Activated T-cell treated with anti-CD3 and anti-CD28 coated beads, Interleukin-2, amount 50 U/mL, for 24 hours (primary cell): ENCODE measurements around the gene DARS1.

Experiments used
- DNase-seq: peaks from one replicate; pipeline ENCODE4 v3.0.0-alpha.2; 2020
- H3K27ac Mint-ChIP-seq: 2 replicates; pipeline ENCODE4 v1.8.0; 2020; ENCODE audit warnings: mild to moderate bottlenecking, mixed read lengths
- H3K27me3 Mint-ChIP-seq: 2 replicates; pipeline ENCODE4 v1.8.0; 2020; ENCODE audit warnings: mixed read lengths
- H3K36me3 Mint-ChIP-seq: 2 replicates; pipeline ENCODE4 v1.8.0; 2020; ENCODE audit warnings: low read depth, mixed read lengths
- H3K4me1 Mint-ChIP-seq: 2 replicates; pipeline ENCODE4 v1.8.0; 2020; ENCODE audit warnings: low read depth, mixed read lengths
- H3K4me3 Mint-ChIP-seq: 2 replicates; pipeline ENCODE4 v1.8.0; 2020; ENCODE audit warnings: mild to moderate bottlenecking, moderate library complexity, mixed read lengths
- H3K9me3 Mint-ChIP-seq: 2 replicates; pipeline ENCODE4 v1.8.0; 2020; ENCODE audit warnings: mixed read lengths

DARS1 gene

DNA sequence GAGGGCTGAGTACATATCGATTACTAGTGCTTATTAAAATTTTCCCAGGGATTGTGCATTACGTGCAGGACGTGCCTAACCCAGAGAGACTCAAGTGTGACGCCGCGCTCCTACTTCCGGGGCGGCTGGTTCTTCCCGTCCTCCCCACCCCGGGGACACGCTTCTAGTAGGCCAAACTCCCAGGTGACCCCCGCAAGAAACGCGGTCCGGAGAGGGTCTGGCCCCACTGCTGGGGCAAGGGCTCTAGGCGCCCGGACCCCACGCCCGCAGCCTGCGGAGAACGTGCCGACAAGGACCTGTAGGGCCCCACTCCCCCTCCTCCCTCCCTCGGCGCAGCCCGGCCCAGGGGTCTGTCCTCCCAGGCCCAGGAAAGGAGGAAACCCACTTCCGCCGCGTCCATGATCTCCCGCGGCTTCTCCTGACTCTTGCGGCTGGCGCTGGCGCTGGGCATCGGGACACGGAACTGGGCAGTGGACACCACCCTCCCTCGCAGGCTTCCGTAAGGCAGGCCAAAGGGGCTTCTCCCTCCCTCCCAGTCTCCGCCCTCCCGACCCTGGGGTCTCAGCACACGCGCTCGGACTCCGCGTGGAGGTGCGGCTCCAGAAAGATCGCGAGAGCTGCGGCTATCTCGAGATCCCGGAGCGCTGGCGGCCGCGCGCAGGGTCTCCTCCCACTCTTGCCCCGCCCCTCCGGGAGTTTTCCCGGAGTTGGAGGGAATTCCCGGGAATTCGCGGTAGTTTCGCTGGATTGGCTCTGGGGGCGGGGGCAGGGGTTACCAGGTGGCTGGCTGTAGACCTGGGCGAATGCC lies at the start of gene DARS1:
TSS of gene DARS1 (minus strand) at position 609 of the 808 bp plus-strand sequence. CDS start at position 451, 158 bp downstream.
- H3K27me3 Mint-ChIP-seq: no peaks in the 10 kb centered on the region
- peaks cover 51% of the 10 kb centered on the region for H3K4me1 Mint-ChIP-seq
- peaks cover 45% of the 10 kb centered on the region for H3K36me3 Mint-ChIP-seq

DNA sequence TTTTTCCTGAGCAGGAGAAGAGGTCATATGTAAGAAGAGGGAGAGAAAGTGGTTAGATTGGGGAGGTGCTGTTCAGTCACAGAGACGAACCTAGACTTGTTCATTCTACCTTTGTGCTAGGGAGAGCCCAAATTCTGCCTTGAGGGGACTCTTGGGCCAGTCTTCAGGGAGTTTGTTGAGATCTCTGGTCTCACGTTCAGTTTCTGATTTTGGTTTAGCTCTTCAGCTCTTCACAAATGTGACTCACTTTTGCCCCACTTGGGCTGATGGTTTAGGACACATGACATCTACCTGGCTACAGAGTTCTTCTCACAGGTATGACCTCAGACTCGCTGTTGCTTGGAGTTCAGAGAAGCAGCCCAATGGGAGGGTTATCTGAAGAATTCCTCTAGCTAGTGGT lies 49.2 kb upstream of the DARS1 start:
- Mint-ChIP-seq H3K27me3 (no peaks in the 10 kb centered on the region), H3K4me1 (peaks cover 3% of the 10 kb centered on the region), H3K36me3 (no peaks in the 10 kb centered on the region), H3K27ac (no peak overlapping the region), H3K9me3 (no peaks in the 10 kb centered on the region), H3K4me3 (no peak overlapping the region)
- DNase-seq: no peak

More for the DNA sequence above, at the start of gene DARS1:
- DNase-seq: peak; percentile 90
- peak within 1 kb of the TSS; percentile 93 for H3K4me3 Mint-ChIP-seq
- peak within 1 kb of the TSS; percentile 99 for H3K27ac Mint-ChIP-seq
- no peaks in the 10 kb centered on the region for H3K9me3 Mint-ChIP-seq

DNA sequence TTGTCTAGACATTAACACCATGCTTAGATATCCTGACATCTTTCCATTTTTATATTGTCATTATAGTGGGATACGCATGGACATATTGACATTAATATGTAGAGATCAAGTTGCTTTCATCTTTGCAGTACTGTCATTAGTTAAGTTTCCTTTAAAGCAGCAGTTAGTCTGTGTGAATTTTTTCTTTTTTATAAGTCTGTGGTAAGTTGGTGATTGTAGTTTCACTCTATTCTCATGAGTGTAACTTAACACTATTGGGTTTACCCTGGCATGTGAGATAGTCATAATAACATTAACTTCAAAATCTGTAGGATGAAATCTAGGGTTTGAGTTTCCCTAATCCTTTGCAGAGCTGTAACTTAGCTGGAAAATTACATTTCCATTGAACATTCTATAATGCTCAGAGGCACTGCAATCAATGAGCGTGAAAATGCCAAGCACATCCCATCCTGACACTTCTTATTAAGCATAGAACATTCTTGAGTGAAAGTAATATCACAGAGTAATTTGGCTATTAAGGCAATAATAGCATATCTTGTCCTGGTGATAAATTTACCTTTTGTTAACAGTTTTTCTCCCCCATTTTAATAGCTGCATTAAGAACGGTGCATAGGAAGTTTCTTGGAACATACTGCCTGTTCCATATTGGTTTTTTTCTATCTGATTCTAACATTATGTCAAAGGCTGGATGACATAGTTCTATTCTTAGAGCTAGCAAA lies 47.5 kb upstream of the DARS1 start:
- no peak for DNase-seq
- no peak overlapping the region for H3K4me3 Mint-ChIP-seq
- no peak overlapping the region for H3K27ac Mint-ChIP-seq
- H3K36me3 Mint-ChIP-seq: no peaks in the 10 kb centered on the region
- H3K27me3 Mint-ChIP-seq: no peaks in the 10 kb centered on the region
- peaks cover 3% of the 10 kb centered on the region for H3K4me1 Mint-ChIP-seq
- no peaks in the 10 kb centered on the region for H3K9me3 Mint-ChIP-seq

DNA sequence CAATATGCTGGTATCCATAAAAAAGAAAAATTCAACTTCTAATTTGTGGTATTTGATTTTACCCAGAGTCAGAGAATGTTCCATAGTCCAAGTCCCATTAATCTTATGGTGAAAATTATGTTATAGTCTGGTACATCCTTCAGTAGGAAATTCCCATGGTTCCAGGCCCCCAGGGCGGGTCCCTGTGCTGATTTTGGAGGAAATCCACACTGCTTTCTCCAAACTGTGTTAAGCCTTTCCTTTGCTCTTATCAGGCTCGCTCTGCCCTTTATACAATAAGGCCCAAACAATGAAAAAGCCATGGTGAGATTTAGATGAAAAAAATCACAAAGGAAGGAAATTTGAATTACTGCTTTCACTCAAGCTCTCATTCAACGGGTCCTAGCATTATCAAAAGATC lies 46.8 kb upstream of the DARS1 start:
- H3K27ac Mint-ChIP-seq: no peak overlapping the region
- H3K9me3 Mint-ChIP-seq: no peaks in the 10 kb centered on the region
- no peaks in the 10 kb centered on the region for H3K27me3 Mint-ChIP-seq
- no peaks in the 10 kb centered on the region for H3K36me3 Mint-ChIP-seq
- no peak for DNase-seq
- no peak overlapping the region for H3K4me3 Mint-ChIP-seq
- peaks cover 3% of the 10 kb centered on the region for H3K4me1 Mint-ChIP-seq

DNA sequence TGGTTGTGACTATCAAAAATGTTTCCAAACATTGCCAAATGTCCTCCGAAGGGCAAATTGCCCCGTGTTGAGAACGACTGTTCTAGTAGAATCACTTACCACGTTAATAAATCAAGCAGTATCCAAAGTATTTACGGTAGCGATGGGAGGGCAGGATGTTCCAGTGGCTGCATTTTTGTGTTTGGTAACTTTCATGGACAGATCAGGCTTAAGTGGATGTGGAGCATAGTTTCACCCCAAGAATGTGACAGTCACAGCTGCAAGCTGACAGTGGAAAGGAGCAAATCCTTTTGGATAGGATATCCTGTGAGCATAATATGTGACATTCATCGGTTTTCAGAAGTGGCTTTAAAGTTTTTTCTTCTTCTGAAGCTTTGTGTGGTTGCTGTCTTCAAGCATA lies 46.3 kb upstream of the DARS1 start:
- no peaks in the 10 kb centered on the region for H3K9me3 Mint-ChIP-seq
- H3K27ac Mint-ChIP-seq: no peak overlapping the region
- H3K4me1 Mint-ChIP-seq: peaks cover 3% of the 10 kb centered on the region
- no peak overlapping the region for H3K4me3 Mint-ChIP-seq
- H3K27me3 Mint-ChIP-seq: no peaks in the 10 kb centered on the region
- DNase-seq: no peak
- H3K36me3 Mint-ChIP-seq: no peaks in the 10 kb centered on the region

DNA sequence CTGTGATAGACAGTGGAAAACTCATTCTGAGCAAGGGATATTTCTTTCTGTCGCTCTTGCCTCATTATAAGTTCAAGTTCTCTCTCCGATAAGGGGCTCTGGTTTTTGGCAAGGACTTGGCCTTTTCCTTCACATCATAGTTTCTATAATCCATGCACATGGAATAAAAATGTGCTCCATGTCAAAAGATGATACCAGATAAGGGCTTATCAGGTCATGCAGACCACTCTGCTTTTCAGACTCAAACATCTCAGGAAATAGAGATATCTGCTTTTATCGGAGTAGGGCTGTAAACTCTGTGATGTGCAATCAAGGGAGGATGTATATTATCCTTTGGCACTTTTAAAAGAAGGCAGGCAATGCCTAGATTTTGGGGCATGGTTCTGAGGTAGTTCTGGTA lies 45.0 kb upstream of the DARS1 start:
- Mint-ChIP-seq H3K36me3 (no peaks in the 10 kb centered on the region), H3K27me3 (no peaks in the 10 kb centered on the region), H3K9me3 (no peaks in the 10 kb centered on the region), H3K4me1 (peaks cover 9% of the 10 kb centered on the region), H3K27ac (no peak overlapping the region), H3K4me3 (no peak overlapping the region)
- DNase-seq: no peak

DNA sequence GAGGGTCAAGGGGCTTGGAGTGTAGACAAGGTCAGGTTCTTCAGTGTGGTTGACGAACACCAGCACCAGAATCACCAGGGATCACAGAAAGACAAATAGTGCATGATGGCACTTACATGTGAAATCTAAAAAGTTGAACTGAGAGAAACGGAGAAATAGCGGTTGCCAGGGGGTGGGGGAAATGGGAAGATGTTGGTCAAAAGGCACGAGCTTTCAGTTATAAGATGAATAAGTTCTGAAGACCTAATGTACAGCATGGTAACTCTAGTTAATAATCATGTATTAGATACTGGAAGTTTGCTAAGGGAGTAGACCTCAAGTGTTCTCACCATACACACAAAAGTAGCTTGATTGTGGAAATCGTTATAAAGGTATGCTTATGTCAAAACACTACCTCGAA lies 43.7 kb upstream of the DARS1 start:
- Mint-ChIP-seq H3K27me3 (no peaks in the 10 kb centered on the region), H3K36me3 (no peaks in the 10 kb centered on the region), H3K27ac (no peak overlapping the region), H3K4me3 (no peak overlapping the region), H3K9me3 (no peaks in the 10 kb centered on the region), H3K4me1 (peaks cover 14% of the 10 kb centered on the region)
- no peak for DNase-seq

DNA sequence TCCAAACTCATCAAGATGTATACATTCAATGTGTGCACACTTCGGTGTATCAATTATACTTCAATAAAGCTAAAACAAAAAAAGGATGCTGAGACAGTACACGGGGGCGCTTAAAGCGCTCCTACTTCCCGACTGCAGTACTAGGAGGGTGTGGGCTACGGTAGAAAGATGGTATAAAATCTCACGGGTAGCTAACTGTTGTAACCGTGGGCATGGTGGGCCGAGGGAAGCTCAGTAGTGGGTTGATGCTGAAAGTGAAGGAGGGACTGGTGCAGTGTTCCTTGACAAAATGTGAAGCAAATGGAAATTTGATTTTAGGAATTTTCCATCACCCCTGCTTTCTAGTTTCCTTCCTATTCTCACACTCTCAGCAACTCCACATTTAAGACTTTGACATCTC lies 42.6 kb upstream of the DARS1 start:
- H3K4me3 Mint-ChIP-seq: no peak overlapping the region
- H3K36me3 Mint-ChIP-seq: no peaks in the 10 kb centered on the region
- DNase-seq: no peak
- no peak overlapping the region for H3K27ac Mint-ChIP-seq
- peaks cover 14% of the 10 kb centered on the region for H3K4me1 Mint-ChIP-seq
- H3K27me3 Mint-ChIP-seq: no peaks in the 10 kb centered on the region
- no peaks in the 10 kb centered on the region for H3K9me3 Mint-ChIP-seq

DNA sequence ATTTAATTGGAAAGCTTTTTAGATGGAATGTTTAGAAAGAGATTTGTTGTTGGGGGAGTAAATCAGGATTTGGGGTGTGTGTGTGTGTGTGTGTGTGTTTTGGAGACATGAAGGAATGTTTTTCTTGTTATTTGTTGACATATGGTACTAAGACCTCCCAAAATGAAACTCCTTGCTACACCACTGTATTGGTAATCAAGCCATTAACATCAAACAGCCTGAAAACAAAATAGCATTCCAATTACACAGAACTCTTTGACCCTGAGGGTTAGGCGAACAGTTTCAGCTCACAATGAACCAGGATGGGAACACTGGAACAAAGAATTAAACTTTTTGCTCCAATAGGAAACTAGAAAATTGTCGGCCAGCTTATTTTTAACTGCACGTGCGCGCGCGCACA lies 41.7 kb upstream of the DARS1 start:
- Mint-ChIP-seq H3K36me3 (no peaks in the 10 kb centered on the region), H3K4me1 (peaks cover 12% of the 10 kb centered on the region), H3K4me3 (no peak overlapping the region), H3K27me3 (no peaks in the 10 kb centered on the region), H3K27ac (no peak overlapping the region), H3K9me3 (no peaks in the 10 kb centered on the region)
- DNase-seq: no peak

DNA sequence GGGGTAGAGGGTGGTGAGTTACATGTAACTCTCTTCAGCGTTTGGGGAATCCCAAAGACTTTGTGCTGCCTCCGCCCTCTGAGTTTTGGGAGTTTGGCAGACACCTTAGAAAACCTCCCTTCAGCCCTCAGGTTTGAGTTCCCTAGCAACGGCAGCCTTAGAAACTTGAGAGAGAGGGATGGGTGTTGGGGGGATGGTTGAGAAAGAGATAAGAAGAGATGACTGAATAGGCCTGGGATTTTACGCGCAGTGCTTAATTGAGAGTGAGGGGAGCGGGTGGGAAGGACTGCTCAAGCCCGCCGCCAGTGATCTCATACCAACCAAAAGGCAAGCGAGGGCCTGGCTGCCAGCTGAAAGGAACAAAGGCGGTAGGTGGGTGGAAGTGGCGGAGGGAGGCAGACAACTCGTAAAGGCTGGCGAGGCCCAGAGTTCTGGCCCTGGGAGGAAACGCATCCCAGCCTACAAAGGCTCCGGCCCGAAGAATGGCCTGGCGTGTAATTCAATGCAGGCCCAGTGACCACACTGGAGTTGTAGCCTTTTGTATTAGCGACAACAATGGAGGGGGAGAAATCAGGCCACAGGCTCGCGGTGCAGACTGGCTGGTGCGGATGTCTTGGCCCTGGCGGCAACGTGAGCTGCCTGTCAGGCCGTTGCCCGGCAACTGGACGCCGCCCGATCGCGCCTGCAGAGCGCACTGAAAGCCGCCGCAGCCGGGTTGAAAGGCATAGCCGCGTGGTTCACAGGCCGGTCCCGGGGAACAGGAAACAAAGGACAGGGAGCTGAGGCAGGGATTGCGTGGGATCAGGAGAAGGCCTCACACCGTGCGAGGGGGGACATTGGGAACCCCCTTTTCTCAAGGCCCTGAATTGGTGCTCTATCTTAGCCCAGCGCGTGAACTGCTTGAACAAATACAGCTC lies 39.9 kb upstream of the DARS1 start:
- peak; percentile 58 for DNase-seq
- H3K36me3 Mint-ChIP-seq: no peaks in the 10 kb centered on the region
- H3K27me3 Mint-ChIP-seq: no peaks in the 10 kb centered on the region
- H3K4me1 Mint-ChIP-seq: peaks cover 12% of the 10 kb centered on the region
- no peak overlapping the region for H3K27ac Mint-ChIP-seq
- H3K4me3 Mint-ChIP-seq: peak overlapping the region; percentile 8
- no peaks in the 10 kb centered on the region for H3K9me3 Mint-ChIP-seq

DNA sequence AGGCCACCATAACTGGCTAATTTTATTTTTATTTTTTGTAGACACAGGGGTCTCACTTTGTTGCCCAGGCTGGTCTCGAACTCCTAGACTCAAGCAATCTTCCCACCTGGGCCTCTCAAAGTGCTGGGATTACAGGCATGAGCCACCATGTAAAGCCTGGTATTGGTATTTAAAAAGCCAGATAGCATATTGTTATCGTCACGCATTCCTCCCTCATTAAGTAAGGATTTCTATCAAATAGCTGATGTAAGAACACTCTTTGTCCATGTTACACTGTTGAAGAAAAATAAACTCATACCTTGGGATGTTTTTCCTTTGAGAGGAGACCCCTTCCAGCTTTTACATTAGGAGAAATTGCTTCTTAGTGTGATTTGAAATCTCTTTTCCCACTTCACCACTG lies 39.2 kb upstream of the DARS1 start:
- no peak overlapping the region for H3K4me3 Mint-ChIP-seq
- no peak overlapping the region for H3K27ac Mint-ChIP-seq
- no peak for DNase-seq
- no peaks in the 10 kb centered on the region for H3K9me3 Mint-ChIP-seq
- H3K27me3 Mint-ChIP-seq: no peaks in the 10 kb centered on the region
- H3K36me3 Mint-ChIP-seq: no peaks in the 10 kb centered on the region
- H3K4me1 Mint-ChIP-seq: peaks cover 12% of the 10 kb centered on the region

DNA sequence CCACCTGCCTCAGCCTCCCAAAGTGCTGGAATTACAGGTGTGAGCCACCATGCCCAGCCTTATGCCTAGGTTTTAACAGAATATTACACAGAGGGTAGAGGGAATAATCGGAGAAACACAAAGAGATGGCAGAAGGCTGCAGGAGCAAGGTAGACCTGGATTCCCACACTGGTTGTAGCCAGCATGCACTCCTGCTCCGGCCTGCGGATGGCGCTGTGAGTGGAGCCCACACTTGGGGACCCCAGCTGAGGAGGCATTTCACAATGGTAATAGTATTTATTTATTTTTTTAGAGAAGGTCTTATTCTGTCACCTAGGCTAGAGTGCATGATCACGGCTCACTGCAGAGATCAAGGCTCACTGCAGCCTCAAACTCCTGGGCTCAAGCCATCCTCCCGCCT lies 38.8 kb upstream of the DARS1 start:
- Mint-ChIP-seq H3K36me3 (no peaks in the 10 kb centered on the region), H3K9me3 (no peaks in the 10 kb centered on the region)

DNA sequence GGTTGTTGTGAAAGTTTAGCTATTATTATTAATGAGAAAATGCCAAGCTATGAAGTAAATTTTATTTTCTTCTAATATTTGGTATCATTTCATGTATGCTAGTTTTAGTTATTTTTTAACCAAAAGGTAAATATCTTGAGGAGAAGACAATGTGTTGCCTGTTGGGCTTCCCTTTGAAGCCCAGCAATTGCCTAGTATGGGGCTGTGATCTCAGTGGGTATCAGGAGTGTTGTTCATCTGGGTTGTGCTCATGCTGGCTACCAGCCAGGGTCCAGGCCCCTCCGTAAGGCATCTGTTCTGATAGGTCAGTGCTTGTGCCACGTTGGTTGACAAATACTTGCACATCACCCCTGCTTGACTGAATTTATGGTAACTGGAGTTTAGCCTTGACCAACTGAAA lies 38.0 kb upstream of the DARS1 start:
- no peak overlapping the region for H3K27ac Mint-ChIP-seq

More for the DNA sequence above, 38.8 kb upstream of the DARS1 start:
- Mint-ChIP-seq H3K27ac (no peak overlapping the region), H3K4me1 (peaks cover 14% of the 10 kb centered on the region), H3K4me3 (no peak overlapping the region), H3K27me3 (no peaks in the 10 kb centered on the region)
- DNase-seq: no peak

DNA sequence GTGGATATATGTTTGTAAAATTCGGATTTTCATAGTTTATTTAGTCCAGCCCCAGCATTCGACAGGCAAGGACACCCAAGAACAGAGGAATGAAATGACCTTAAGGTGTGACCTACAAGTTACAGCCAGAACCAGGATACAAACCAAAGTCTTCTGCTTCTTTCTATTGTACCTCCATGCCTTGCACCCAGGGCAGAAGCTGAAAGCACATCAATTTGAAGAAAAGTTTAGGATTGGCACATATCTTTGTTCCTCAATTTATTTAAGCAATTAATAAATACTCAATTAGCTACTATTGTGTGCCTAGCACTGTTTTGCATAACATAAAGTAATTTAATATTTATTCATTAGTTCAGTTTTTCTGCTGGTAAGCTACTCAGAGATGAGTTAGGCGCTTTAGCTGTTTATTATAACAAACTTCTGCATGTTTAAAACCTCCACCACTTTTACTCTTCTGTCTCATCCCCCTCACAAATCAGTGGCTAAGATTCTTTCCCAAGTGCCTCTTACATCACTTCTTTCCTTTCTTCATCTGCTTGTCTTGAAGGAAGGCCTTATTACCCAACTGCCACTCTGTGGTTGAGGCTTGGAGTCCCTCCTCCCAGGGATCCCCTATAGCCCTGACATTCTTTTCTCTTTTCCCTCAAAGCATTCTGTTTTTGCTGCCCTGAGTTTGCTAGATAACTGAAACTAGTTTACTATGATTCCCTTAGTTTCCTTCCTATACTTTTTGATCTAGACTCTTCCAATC lies 37.1 kb upstream of the DARS1 start:
- Mint-ChIP-seq H3K27ac (no peak overlapping the region), H3K4me1 (peaks cover 14% of the 10 kb centered on the region), H3K36me3 (no peaks in the 10 kb centered on the region), H3K4me3 (no peak overlapping the region), H3K9me3 (no peaks in the 10 kb centered on the region), H3K27me3 (no peaks in the 10 kb centered on the region)
- DNase-seq: no peak

More for the DNA sequence above, 38.0 kb upstream of the DARS1 start:
- Mint-ChIP-seq H3K9me3 (no peaks in the 10 kb centered on the region), H3K27me3 (no peaks in the 10 kb centered on the region), H3K4me1 (peaks cover 14% of the 10 kb centered on the region), H3K4me3 (no peak overlapping the region), H3K36me3 (no peaks in the 10 kb centered on the region)
- no peak for DNase-seq
